ENCODE measurements around the gene TMEM270. TPM values are rescaled to one million over a fixed set of nuclear protein-coding genes. Genes with fewer than 3 reads are reported as not detected.

TMEM270 gene
- total RNA-seq, 1 experiment from 2014 or later: 1.1 TPM

- ChIA-PET CTCF (no interaction called here), POLR2A (no interaction called here), RAD21 (ENCODE audit: low non-redundant PET in 1 of 2, low total read pairs in 2 of 2, uncharacterized antibody in 2 of 2, unreplicated experiment in 2 of 2) (interaction anchor here in 1 of 2 experiments (0.7 kb wide), 1 partner anchor 312 kb away, joined by 3 read pairs; no protein-coding TSS in a partner anchor)
- ATAC-seq (no peak), DNase-seq (ENCODE audit: low read depth, low spot score) (no peak)
- no peak overlapping the region for H3K9ac ChIP-seq (ENCODE audit: low read length)
- no peaks in the 10 kb centered on the region for H3K36me3 ChIP-seq (ENCODE audit: control insufficient read depth in 1 of 2, insufficient read depth in 2 of 2, low read length in 2 of 2)
- TF ChIP-seq RAD21 (IDR thresholded peaks at IDR 0.05; ENCODE audit: low read depth) (no peak), EZH2 (IDR thresholded peaks at IDR 0.05) (no peak), EGR1 (IDR thresholded peaks at IDR 0.05; ENCODE audit: low read depth) (no peak), SRF (IDR thresholded peaks at IDR 0.05; ENCODE audit: low read depth) (no peak), TCF7L2 (IDR thresholded peaks at IDR 0.05; ENCODE audit: borderline replicate concordance, extremely low read depth, insufficient read depth, insufficient read length) (no peak), CTCF (IDR thresholded peaks at IDR 0.05 in 2 of 3, conservative IDR thresholded peaks at IDR 0.05 in 1 of 3; ENCODE audit: borderline replicate concordance in 1 of 3, insufficient read depth in 1 of 3, low read depth in 2 of 3, low read length in 2 of 3) (no peak), JUND (IDR thresholded peaks at IDR 0.05) (no peak), FOSL1 (IDR thresholded peaks at IDR 0.05; ENCODE audit: low read depth) (no peak)
- no peak overlapping the region for H3K27ac ChIP-seq (ENCODE audit: low read depth, low read length)
- H3K9me2 ChIP-seq (ENCODE audit: insufficient read depth): no peaks in the 10 kb centered on the region
- peaks cover 1% of the 10 kb centered on the region; the same call in 1 of the 2 replicates for H3K27me3 ChIP-seq (ENCODE audit: insufficient read depth, low read length)
- no peak overlapping the region for H3K4me2 ChIP-seq (ENCODE audit: low read length)
- H3K79me2 ChIP-seq (ENCODE audit: insufficient read depth, low read length): no peaks in the 10 kb centered on the region
- BruUV-seq (replicated peaks): no TSS peak
- intact Hi-C loops (cut with micrococcal nuclease): no loop called here
- H3K4me1 ChIP-seq (ENCODE audit: control insufficient read depth in 1 of 2, insufficient read depth in 2 of 2, low read length in 2 of 2): peaks cover 0 to 7% of the 10 kb centered on the region in 2 experiments; a peak in 1 of 4 replicates
- no peak overlapping the region for H3K4me3 ChIP-seq (replicated peaks in 1 of 2; ENCODE audit: low read depth in 1 of 2, low read length in 2 of 2)
- no peaks in the 10 kb centered on the region for H4K20me1 ChIP-seq (ENCODE audit: insufficient read depth)
- H2AFZ ChIP-seq (ENCODE audit: low read depth, low read length, poor library complexity, severe bottlenecking): no peak overlapping the region
- no peaks in the 10 kb centered on the region for H3K9me3 ChIP-seq (ENCODE audit: control insufficient read depth in 1 of 2, insufficient read depth in 1 of 2, low read depth in 1 of 2, low read length in 2 of 2)
Observed at GRCh38 chr7:73885975-73886798, 25.2 kb downstream of the TMEM270 start.

Measured in HCT116 (cell line).